Hepatocyte (in vitro differentiated cells): ENCODE results near the gene DCPS.

Experiments used
- EZH2 ChIP-seq: fragments of 200-600 bp; sonication (generic); IDR thresholded peaks from 2 replicates; pipeline ENCODE4 v1.6.1; 2016; ENCODE audit warnings: antibody characterized with exemption, mild to moderate bottlenecking, borderline replicate concordance
- EZH2phosphoT487 ChIP-seq: fragments of 200-600 bp; sonication (generic); IDR thresholded peaks from one replicate; pipeline ENCODE4 v1.6.1; 2018; ENCODE audit warnings: antibody characterized with exemption, mild to moderate bottlenecking, low read depth, moderate library complexity; ENCODE audit not compliant: unreplicated experiment, severe bottlenecking
- TF ChIP-seq, protein P1 (sequence below): fragments of 200-600 bp; sonication (generic); IDR thresholded peaks from 2 replicates; pipeline ENCODE4 v1.5.1; 2016; ENCODE audit warnings: antibody characterized with exemption, mild to moderate bottlenecking; ENCODE audit not compliant: poor library complexity

DNA sequence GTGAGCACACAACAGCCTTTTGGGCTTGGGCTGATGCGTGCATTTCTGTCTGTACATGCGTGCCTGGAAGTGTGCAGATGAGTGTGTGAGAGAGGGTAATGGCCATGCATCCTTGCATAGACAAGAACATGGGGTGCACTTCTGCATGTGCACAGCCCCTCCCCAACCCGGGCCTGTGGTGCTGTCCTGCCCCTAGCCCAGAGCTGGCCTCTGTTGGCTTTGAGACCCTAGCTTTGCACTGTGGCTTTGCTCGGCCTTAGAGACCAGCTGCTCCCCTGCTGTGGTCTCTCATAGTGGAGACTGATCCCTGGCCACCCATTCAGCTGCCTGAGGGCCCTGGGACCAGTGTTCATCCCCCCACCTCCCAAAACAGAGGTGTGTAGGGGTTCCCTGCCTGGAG is 77.0 kb downstream of the DCPS start:
- TF ChIP-seq, protein P1, sequence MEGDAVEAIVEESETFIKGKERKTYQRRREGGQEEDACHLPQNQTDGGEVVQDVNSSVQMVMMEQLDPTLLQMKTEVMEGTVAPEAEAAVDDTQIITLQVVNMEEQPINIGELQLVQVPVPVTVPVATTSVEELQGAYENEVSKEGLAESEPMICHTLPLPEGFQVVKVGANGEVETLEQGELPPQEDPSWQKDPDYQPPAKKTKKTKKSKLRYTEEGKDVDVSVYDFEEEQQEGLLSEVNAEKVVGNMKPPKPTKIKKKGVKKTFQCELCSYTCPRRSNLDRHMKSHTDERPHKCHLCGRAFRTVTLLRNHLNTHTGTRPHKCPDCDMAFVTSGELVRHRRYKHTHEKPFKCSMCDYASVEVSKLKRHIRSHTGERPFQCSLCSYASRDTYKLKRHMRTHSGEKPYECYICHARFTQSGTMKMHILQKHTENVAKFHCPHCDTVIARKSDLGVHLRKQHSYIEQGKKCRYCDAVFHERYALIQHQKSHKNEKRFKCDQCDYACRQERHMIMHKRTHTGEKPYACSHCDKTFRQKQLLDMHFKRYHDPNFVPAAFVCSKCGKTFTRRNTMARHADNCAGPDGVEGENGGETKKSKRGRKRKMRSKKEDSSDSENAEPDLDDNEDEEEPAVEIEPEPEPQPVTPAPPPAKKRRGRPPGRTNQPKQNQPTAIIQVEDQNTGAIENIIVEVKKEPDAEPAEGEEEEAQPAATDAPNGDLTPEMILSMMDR = no peak
- TF ChIP-seq EZH2 = no peak
- TF ChIP-seq EZH2phosphoT487 = no peak
